IPS-NIHi11 (cell line): ENCODE measurements around the gene NDST1.

ENCODE experiments used
- DNase-seq: peaks from one replicate; pipeline ENCODE4 v3.0.0; 2012; ENCODE audit warnings: mixed read lengths, low spot score

The NDST1 gene

DNA sequence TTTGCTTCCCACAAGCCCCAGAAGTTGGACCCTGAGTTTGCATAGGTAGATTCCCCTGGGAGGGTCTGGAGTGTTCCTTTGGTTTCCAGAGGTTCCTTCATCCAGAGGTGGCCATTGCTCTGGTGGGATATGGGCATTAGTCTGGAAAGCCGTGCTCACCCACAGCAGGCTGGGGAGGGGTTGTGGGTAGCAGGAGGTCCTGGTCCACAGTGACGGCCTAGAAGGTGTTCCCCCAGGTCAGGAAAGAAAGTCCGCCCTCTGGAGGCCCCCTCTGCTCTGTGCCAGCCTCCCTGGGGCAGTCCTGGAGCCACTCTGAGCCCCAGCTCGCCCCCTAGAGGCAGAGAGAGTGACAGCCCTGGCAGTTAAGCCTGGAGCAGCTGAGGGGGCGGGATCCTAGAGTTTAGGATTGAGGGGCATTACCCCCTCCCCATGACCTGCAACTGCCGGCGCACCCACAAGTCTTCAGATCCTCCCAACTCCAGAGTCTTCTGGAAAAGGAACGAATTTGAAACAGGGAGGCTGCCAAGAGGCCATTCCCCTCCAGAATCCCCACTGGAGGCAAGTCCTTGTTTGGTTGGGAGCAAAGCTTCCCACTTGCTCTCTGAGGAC, 36.8 kb downstream of the NDST1 start:
- peak; percentile 98 for DNase-seq

- DNase-seq, result no peak
Measured at GRCh38 chr5:150545246-150545645, 37.3 kb downstream of the NDST1 start.

GRCh38 chr5:150548123-150548522, 40.2 kb downstream of the NDST1 start:
- DNase-seq, result no peak

DNA sequence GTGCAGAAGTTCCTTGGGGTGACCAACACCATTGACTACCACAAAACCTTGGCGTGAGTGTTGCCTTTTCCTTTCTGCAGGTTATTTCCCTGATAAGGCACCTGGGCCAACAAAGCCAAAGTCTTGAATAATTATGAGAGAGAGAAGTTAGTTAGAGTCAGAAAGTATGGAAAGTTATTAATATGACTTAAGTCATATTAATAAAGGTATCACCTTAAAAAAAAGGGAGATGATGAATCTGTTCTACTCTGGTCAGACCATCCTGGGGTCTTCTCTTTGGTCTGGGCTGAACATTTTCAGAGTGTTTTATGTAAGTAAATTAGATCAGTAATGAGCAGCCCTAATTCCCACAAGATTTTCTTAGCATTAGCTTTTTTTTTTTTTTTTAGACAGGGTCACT, 41.8 kb downstream of the NDST1 start:
- DNase-seq, result no peak

DNA sequence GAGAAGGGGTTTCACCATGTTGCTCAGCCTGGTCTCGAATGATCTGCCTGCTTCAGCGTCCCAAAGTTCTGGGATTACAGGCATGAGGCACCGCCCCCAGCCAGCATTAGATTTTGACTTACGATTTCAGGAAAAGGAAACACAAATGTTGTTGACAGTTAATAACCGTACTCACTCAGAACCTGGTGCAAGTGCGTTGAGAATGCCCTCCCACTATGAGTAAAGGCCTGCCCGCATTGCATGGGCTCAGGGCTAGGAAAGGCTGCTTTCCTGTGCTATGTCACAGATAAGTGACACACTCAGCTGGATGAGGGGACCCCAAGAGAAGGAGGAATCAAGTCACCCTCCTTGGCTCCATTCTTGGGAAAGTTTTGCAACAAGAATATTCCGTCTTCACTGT, 42.4 kb downstream of the NDST1 start:
- DNase-seq, result no peak

DNA sequence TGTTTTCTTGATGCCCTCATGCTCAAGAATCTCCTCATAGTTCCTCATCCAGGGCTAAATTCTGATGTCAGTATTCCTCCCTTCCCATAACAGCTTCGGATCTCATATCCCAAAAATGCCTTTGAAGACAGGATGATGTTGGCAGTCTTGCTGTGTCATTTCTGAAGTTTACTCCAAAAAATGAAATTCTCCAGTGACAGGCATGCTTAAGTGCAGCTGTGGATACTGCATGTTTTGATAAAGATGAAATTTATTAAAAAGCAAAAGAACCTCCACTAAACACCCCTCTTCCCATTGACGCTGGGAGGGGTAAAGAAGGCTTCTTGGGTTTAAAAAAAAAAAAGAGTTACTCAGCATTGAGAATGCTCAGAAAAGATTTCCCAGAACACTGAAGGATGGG, 43.1 kb downstream of the NDST1 start:
- DNase-seq, result no peak

GRCh38 chr5:150553402-150553801, 45.5 kb downstream of the NDST1 start:
- no peak for DNase-seq

DNA sequence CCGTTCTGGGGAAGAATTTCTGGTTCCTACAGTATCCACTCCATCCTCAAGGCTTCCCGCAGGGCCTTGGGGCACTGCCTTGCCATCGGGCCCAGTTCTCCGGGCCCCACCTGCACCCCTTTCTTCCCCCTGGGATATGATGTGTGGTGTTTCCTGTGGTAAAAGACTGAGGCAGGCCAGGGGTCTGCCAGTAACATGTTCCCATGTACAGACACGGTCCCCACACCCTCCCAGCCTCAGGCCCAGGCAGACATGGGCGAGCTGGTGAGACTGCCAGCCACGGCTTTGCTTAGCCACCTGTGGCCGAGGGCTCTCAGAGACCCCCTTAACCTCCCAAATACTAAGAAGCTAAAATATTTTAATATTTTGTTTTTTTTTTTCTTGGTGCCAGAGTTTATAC, 46.0 kb downstream of the NDST1 start:
- no peak for DNase-seq

- DNase-seq, result no peak
Measured at GRCh38 chr5:150554857-150555256, 46.9 kb downstream of the NDST1 start.

DNA sequence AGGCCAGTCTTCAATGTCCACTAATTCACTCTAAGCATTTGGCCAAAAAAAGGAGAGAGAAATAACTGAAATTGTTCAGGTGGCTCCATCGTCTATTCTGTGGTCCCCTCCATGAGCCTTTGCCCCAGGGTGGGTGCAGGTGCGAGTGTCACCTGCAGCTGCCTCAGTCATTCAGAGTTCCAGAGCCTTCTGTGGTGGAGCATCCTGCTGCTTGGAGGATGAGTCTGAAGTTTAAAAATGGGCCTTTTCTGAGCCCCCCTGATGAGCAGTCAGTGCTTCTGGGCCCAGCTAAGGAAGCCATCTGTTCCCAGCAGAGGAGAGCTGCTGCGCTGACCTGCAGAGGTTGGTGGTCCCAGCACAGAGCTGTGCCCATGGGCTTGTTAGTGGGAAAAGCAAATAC, 48.2 kb downstream of the NDST1 start:
- no peak for DNase-seq

- DNase-seq, result no peak
Measured at GRCh38 chr5:150556859-150557508, 49.1 kb downstream of the NDST1 start.

GRCh38 chr5:150557509-150557872, 49.6 kb downstream of the NDST1 start:
- DNase-seq, result no peak

DNA sequence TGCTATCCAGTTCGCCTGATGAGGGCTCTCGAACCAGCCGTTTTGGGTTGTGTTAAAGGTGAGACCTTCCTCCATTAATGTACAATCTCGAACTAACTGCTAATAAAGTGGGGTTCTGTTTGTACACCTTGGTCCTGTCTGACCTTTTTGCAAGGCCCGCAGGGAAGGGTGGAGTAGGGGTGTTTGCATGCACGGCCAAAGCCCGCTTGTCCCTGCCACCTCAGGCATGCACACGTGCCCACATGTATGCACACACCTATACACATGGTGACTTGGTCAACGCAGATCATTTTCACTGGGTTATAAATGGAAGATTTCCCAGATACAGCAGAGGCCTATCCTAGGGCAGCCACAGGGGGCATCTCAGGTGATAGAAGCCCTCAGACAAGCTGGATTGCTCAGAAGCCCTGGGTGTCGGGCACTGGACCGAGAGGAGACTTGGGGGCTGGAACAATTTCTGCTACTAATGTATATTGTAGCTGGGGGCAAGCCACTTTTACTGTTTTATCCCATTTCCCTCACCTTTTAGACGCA, 50.2 kb downstream of the NDST1 start:
- DNase-seq, result no peak

DNA sequence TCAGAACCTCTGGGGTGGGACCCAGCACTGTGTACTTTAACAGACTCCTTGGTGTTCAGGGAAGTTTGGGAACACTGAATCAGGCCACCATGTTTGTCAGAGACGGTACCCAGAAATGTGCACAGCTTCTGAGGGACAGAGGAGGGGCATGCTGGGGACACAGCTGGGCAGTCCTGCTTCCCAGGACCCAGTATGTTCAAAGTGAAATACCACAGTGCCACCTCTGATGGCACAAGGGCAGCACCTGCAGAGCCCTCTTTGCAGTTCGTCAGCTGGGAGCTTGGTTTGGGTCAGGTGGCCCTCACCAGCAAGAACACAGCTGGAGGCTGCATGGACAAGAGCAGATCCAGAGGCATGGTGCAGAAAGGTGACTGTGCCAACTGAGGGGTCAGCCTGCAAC, 51.2 kb downstream of the NDST1 start:
- no peak for DNase-seq

- DNase-seq, result no peak
Measured at GRCh38 chr5:150559701-150560100, 51.8 kb downstream of the NDST1 start.

DNA sequence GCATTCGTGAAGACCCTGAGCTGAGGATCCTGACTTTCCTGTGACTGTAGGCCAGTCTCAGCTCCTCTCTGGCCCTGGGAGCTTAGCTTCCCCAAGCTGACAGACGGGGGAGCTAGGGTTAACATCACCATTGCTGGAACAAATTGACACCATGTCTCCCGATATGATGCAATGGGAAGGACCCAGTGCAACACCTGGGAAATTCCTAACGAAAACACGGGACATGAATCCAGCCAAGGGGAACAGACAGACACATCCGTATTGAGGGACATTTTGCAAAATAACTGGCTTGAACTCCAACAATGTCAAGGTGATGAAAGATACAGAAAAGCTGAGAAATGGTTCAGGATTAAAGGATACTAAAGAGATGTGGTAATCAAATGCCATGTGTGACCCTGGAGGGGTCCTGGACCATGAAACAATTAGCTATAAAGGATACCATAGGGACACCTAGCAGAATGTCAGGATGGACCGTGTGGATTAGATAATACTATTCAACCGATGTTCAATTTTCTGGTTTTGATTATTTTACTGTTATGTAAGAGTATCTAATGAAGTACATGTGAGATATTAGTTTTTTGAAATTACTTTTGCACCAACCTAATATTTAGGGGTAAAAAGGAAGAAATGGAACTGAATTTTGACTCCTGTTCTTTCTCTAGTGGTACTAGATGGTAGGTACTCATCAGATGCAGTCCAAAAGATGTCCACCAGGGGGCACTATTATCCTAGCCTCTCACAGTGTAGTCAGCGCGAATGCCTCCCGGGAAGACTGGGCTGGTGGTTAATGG, 52.7 kb downstream of the NDST1 start:
- DNase-seq, result peak; percentile 88

DNA sequence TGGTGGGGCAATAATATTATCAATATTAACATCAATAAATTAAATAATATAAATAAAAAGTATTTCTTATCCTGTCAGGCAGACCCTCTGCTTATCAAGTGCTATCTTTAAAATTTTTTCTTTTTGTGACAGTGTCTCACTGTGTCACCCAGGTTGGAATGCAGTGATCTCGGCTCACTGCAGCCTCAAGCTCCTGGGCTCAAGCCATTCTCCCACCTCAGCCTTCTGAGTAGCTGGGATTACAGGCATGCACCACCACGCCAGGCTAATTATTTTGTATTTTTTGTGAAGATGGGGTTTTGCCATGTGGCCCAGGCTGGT, 53.2 kb downstream of the NDST1 start:
- no peak for DNase-seq

GRCh38 chr5:150561571-150562275, 53.8 kb downstream of the NDST1 start:
- DNase-seq, result no peak

- DNase-seq, result no peak
Measured at GRCh38 chr5:150562832-150563231, 54.9 kb downstream of the NDST1 start.

DNA sequence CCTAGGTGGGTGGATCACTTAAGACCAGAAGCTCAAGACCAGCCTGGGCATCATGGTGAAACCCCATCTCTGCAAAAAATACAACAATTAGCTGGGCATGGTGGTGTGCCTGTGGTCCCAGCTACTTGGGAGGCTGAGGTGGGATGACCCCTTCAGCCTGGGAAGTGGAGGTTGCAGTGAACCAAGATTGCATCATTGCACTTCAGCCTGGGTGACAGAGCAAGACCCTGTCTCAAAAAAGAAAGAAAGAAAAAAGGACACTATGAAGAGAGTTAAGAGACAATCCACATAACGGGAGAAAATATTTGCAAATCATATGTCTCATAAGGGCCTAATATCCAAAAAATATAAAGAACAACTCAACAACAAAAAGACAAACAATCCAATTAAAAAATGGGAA, 57.9 kb downstream of the NDST1 start:
- no peak for DNase-seq

GRCh38 chr5:150567031-150567717, 59.2 kb downstream of the NDST1 start:
- DNase-seq, result no peak

- no peak for DNase-seq
Measured at GRCh38 chr5:150568663-150569062, 60.7 kb downstream of the NDST1 start.
